ENCODE results near the gene SETDB2. TPM values are rescaled to one million over a fixed set of nuclear protein-coding genes. Genes with fewer than 3 reads are reported as not detected.

The SETDB2 gene
- total and polyA plus RNA-seq, 2 donors (not counting 3 experiments of a cell fraction or from before 2014, with no cell fraction given), result 1.5 to 5.6 TPM

DNA sequence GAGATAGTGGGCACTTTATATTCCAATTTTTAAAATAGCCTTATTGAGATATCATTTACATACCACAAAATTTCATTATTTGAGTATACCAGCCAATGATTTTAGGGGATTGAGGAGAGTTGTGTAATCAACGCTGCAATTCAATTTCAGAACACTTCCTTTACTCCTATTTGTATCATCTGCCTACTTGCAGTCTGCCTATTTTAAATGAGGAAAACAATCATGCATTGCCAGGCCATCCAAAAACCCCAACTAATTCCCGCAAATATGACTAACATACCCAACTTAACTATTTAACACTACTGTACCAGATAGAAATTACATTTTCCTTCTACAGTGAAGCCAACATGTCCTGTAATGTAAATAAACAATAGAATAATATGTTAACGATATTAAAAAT, 26.9 kb upstream of the SETDB2 start:
- dilution Hi-C loops (cut with MboI; ENCODE audit: extremely low pct_ligation_motif_present, low sequenced_read_pairs) (no loop called here), intact Hi-C loops (cut with micrococcal nuclease) (no loop called here)
- H3K9me3 ChIP-seq (replicated peaks; ENCODE audit: control insufficient read depth, insufficient read depth, low read length), result no peaks in the 10 kb centered on the region
- no peak overlapping the region for H3K27ac ChIP-seq (ENCODE audit: insufficient read depth, low read depth, low read length)
- no peak overlapping the region for H3K4me3 ChIP-seq (replicated peaks in 1 of 3; ENCODE audit: insufficient read depth in 1 of 3, low read depth in 1 of 3, low read length in 3 of 3)
- no peak overlapping the region for H3K9ac ChIP-seq (replicated peaks; ENCODE audit: extremely low read depth, insufficient read depth, low read length)
- H4K20me1 ChIP-seq (replicated peaks; ENCODE audit: control insufficient read depth, extremely low read depth, insufficient read depth, low read length), result no peaks in the 10 kb centered on the region
- no peak for DNase-seq (ENCODE audit: low read depth, low spot score)
- H3K36me3 ChIP-seq (ENCODE audit: control insufficient read depth in 2 of 2, extremely low read depth in 1 of 2, insufficient read depth in 2 of 2, low read length in 2 of 2), result no peaks in the 10 kb centered on the region
- no TSS peak for BruUV-seq (replicated peaks)
- H3K79me2 ChIP-seq (ENCODE audit: control insufficient read depth, insufficient read depth, low read length), result no peaks in the 10 kb centered on the region
- CTCF ChIA-PET, result no interaction called here
- H3K4me1 ChIP-seq (ENCODE audit: control insufficient read depth, extremely low read depth, insufficient read depth, low read length), result no peaks in the 10 kb centered on the region
- POLR2A ChIA-PET, result no interaction called here
- no peak overlapping the region for H2AFZ ChIP-seq (ENCODE audit: low read depth, low read length)
- TF ChIP-seq JUN (IDR thresholded peaks at IDR 0.05; ENCODE audit: borderline replicate concordance, insufficient read depth, insufficient read length, low read depth) (no peak), FOS (IDR thresholded peaks at IDR 0.05; ENCODE audit: borderline replicate concordance, insufficient read depth, low read length) (no peak), MAX (IDR thresholded peaks at IDR 0.05; ENCODE audit: insufficient read depth, insufficient read length) (no peak), EZH2 (IDR thresholded peaks at IDR 0.05; ENCODE audit: borderline replicate concordance, low read depth, low read length, severe bottlenecking) (no peak), GATA2 (IDR thresholded peaks at IDR 0.05; ENCODE audit: insufficient read depth, insufficient read length, low read depth, low read length) (no peak), CTCF (IDR thresholded peaks at IDR 0.05; ENCODE audit: extremely low read depth in 1 of 2, insufficient read depth in 1 of 2, low read depth in 1 of 2, low read length in 2 of 2) (no peak), MYC (IDR thresholded peaks at IDR 0.05; ENCODE audit: low read depth, low read length) (no peak), POLR2AphosphoS5 (IDR thresholded peaks at IDR 0.05; ENCODE audit: insufficient read depth, low read depth, low read length) (no peak), POLR2A (IDR thresholded peaks at IDR 0.05; ENCODE audit: low read depth, low read length) (no peak)
- no peak overlapping the region for H3K4me2 ChIP-seq (ENCODE audit: insufficient read depth, low read length)
- no peaks in the 10 kb centered on the region for H3K9me1 ChIP-seq (replicated peaks; ENCODE audit: control insufficient read depth, extremely low read depth, insufficient read depth, low read length)
- no peaks in the 10 kb centered on the region for H3K27me3 ChIP-seq (ENCODE audit: control insufficient read depth in 2 of 2, insufficient read depth in 2 of 2, low read length in 2 of 2)
- FAIRE-seq, result no peak
